ENCODE results near the gene ZNF329.
"Not testable (repeated sequence)": the region's sequence is repeated elsewhere in the genome, so short reads cannot be mapped to it uniquely, and the experiment has no call there.

Gene ZNF329

DNA sequence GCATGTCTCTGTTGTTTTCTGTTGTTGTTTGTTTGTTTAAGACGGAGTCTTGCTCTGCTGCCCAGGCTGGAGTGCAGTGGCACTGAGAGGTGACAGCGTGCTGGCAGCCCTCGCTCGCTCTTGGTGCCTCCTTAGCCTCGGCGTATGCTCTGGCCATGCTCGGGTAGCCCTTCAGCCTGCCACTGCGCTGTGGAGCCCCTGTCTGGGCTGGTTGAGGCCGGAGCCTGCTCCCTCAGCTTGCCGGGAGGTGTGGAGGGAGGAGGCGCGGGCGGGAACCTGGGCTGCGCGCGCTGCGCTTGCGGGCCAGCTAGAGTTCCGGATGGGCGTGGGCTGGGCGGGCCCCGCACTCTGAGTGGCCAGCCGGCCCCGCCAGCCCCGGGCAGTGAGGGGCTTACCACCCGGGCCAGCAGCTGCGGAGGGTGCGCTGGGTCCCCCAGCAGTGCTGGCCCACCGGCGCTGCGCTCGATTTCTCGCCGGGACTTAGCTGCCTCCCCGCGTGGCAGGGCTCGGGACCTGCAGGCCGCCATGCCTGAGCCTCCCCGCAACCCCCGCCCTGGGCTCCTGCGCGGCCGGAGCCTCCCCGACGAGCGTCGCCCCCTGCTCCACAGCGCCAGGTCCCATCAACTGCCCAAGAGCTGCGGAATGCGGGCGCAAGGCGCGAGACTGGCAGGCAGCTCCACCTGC is 6.6 kb upstream of the ZNF329 start:
- Histone ChIP-seq H3K36me3 (ENCODE audit: control insufficient read depth, insufficient read depth, low read length) (no peaks in the 10 kb centered on the region), H3K4me1 (ENCODE audit: control insufficient read depth, insufficient read depth, low read length) (no peaks in the 10 kb centered on the region), H3K4me3 (ENCODE audit: insufficient read depth, low read depth, low read length) (no peak overlapping the region), H3K27me3 (ENCODE audit: control insufficient read depth, insufficient read depth, low read length, poor library complexity, severe bottlenecking) (no peaks in the 10 kb centered on the region), H3K27ac (ENCODE audit: insufficient read depth, low read depth, low read length, poor library complexity, severe bottlenecking) (no peak overlapping the region), H3K9me3 (ENCODE audit: control insufficient read depth, low read length) (peaks cover 2% of the 10 kb centered on the region)
- 91 to 93% methylated on average over 53 of the region's 53 CpGs for WGBS, 2 experiments

DNA sequence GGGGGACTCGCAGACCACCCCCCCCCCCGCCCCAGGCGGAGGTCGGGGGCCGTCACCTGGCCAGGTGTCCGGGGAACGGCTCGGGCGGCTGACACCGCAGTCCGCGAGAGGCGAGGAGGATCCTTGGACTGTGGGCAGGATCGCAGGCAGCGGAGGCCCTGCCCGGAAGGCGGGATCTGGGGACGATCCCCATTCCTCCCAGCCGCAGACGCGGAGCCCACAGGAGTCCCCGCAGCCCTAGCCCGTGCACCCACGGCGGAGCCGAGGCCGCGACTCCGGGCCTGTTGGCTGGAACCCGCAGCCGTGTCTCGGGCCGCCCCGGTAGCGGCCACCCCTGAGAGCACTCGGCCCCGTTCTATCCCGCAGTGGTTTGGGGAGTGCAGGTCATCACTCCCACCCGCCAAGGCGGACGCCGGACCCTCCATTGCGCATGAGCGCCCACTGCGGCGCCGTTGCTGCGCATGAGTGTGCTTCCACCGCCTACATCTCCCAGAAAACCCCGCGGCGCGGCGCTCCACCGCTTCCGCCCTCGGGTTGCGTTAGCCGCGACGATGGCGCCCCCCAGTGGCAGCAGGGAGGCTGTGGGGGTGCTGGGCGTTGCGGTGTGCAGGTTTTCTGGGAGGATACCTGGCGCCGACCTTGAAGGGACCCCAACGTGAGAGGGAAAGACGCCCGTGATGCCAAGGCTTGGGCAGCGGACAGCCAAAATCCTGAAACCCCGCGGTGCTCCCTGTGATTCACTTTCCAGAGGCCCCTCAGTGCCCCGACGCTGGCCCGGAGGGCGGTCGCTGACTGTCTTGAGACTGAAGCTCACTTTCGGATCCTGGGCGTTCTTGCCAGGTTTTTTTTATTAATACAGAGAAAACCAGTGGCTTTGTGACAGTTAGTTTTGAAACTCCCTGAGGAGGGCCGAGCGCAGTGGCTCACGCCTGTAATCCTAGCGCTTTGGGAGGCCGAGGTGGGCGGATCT is 4.4 kb upstream of the ZNF329 start:
- WGBS, 2 experiments: 9% methylated on average over 85 of the region's 85 CpGs
- H3K27me3 ChIP-seq (ENCODE audit: control insufficient read depth, insufficient read depth, low read length, poor library complexity, severe bottlenecking): no peaks in the 10 kb centered on the region
- no peaks in the 10 kb centered on the region for H3K36me3 ChIP-seq (ENCODE audit: control insufficient read depth, insufficient read depth, low read length)

DNA sequence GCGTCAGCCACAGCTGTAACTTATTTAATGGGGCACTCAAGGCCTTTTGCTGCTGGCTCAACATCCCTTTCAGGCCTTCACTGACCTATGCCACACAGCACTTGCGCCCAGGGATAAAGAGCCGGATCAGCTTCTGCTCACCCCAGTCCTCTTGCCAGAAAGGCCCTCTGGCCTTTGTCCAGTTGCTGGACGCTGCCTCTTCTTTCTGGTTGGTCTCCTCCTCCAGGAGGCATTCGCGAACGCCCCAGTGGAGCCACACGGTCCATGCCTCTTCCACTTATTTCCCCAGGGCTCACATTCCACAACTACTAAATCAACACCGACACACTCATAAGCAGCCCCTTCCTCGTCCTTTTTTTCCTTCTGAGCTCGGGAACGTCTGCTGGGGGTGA is 3.7 kb upstream of the ZNF329 start:
- peaks cover 2% of the 10 kb centered on the region for H3K9me3 ChIP-seq (ENCODE audit: control insufficient read depth, low read length)
- no peaks in the 10 kb centered on the region for H3K36me3 ChIP-seq (ENCODE audit: control insufficient read depth, insufficient read depth, low read length)
- peak overlapping the region; percentile 39 for H3K27ac ChIP-seq (ENCODE audit: insufficient read depth, low read depth, low read length, poor library complexity, severe bottlenecking)
- 23 to 25% methylated on average over 12 of the region's 12 CpGs for WGBS, 2 experiments
- H3K4me1 ChIP-seq (ENCODE audit: control insufficient read depth, insufficient read depth, low read length): no peaks in the 10 kb centered on the region
- H3K27me3 ChIP-seq (ENCODE audit: control insufficient read depth, insufficient read depth, low read length, poor library complexity, severe bottlenecking): no peaks in the 10 kb centered on the region
- H3K4me3 ChIP-seq (ENCODE audit: insufficient read depth, low read depth, low read length): peak overlapping the region; percentile 88

More for the DNA sequence above, 4.4 kb upstream of the ZNF329 start:
- Histone ChIP-seq H3K9me3 (ENCODE audit: control insufficient read depth, low read length) (peaks cover 2% of the 10 kb centered on the region), H3K27ac (ENCODE audit: insufficient read depth, low read depth, low read length, poor library complexity, severe bottlenecking) (peak overlapping the region; percentile 39), H3K4me3 (ENCODE audit: insufficient read depth, low read depth, low read length) (peak overlapping the region; percentile 88), H3K4me1 (ENCODE audit: control insufficient read depth, insufficient read depth, low read length) (no peaks in the 10 kb centered on the region)

- 95 to 100% methylated on average over 2 of the region's 2 CpGs for WGBS, 2 experiments
- H3K36me3 ChIP-seq (ENCODE audit: control insufficient read depth, insufficient read depth, low read length): no peaks in the 10 kb centered on the region
- H3K4me3 ChIP-seq (ENCODE audit: insufficient read depth, low read depth, low read length): no peak overlapping the region
- H3K27me3 ChIP-seq (ENCODE audit: control insufficient read depth, insufficient read depth, low read length, poor library complexity, severe bottlenecking): no peaks in the 10 kb centered on the region
- no peak overlapping the region for H3K27ac ChIP-seq (ENCODE audit: insufficient read depth, low read depth, low read length, poor library complexity, severe bottlenecking)
- H3K9me3 ChIP-seq (ENCODE audit: control insufficient read depth, low read length): peaks cover 2% of the 10 kb centered on the region
- H3K4me1 ChIP-seq (ENCODE audit: control insufficient read depth, insufficient read depth, low read length): no peaks in the 10 kb centered on the region
Measured at GRCh38 chr19:58153386-58153785, 2.8 kb upstream of the ZNF329 start.

DNA sequence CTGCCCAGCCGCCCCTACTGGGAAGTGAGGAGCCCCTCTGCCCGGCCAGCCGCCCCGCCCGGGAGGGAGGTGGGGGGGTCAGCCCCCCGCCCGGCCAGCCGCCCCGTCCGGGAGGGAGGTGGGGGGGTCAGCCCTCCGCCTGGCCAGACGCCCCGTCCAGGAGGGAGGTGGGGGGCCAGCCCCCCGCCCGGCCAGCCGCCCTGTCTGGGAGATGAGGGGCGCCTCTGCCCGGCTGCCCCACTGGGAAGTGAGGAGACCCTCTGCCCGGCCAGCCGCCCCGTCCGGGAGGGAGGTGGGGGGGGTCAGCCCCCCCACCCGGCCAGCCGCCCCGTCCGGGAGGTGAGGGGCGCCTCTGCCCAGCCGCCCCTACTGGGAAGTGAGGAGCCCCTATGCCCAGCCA is 3.1 kb downstream of the ZNF329 start:
- H3K36me3 ChIP-seq (ENCODE audit: control insufficient read depth, insufficient read depth, low read length): peaks cover 10% of the 10 kb centered on the region
- not testable (repeated sequence) for H3K27me3 ChIP-seq (ENCODE audit: control insufficient read depth, insufficient read depth, low read length, poor library complexity, severe bottlenecking); H3K4me1 ChIP-seq (ENCODE audit: control insufficient read depth, insufficient read depth, low read length); H3K9me3 ChIP-seq (ENCODE audit: control insufficient read depth, low read length); H3K27ac ChIP-seq (ENCODE audit: insufficient read depth, low read depth, low read length, poor library complexity, severe bottlenecking); H3K4me3 ChIP-seq (ENCODE audit: insufficient read depth, low read depth, low read length)
- WGBS, 2 experiments: 92 to 95% methylated on average over 23 to 28 of the region's 28 CpGs

DNA sequence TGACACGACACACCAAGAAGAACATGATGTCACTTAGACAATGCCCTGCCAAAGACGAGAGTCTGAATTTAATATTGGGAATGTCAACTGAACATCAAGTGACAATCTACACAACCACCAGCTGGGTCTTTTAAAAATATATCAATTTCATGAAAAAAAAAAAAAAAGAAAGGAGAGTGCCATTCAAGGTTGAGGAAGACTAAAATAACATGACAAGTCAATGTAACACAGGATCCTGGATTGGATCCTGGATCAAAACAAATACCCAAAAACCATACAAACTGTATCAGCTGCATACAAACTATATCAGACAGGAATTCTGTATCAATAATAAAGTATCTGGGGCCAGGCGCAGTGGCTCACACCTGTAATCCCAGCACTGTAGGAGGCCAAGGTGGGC is 4.7 kb downstream of the ZNF329 start:
- no peaks in the 10 kb centered on the region for H3K4me1 ChIP-seq (ENCODE audit: control insufficient read depth, insufficient read depth, low read length)
- peaks cover 25% of the 10 kb centered on the region for H3K36me3 ChIP-seq (ENCODE audit: control insufficient read depth, insufficient read depth, low read length)
- no peak overlapping the region for H3K4me3 ChIP-seq (ENCODE audit: insufficient read depth, low read depth, low read length)
- H3K27ac ChIP-seq (ENCODE audit: insufficient read depth, low read depth, low read length, poor library complexity, severe bottlenecking): no peak overlapping the region
- peaks cover under 1% of the 10 kb centered on the region for H3K9me3 ChIP-seq (ENCODE audit: control insufficient read depth, low read length)
- H3K27me3 ChIP-seq (ENCODE audit: control insufficient read depth, insufficient read depth, low read length, poor library complexity, severe bottlenecking): no peaks in the 10 kb centered on the region
- 96 to 97% methylated on average over 2 to 3 of the region's 3 CpGs for WGBS, 2 experiments

DNA sequence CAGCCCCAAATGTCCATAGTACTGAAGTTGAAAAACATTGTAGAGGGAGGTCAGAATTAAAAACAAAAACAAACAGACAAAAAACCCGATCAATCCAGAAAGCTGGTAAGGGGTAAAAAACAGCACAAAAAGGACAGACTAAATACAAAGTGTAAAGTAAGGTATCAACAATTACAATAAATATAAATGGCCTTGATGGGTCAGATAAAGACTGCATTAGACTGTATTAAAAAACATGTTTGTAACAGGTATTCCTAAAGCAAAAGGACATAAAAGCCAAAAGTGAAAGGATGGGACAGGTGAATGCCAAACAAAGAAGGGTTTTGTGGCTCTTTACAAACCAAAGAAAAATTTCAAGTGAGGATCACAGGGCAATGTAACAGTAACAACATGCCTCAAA is 16.3 kb downstream of the ZNF329 start:
- no peak overlapping the region for H3K4me3 ChIP-seq (ENCODE audit: insufficient read depth, low read depth, low read length)
- H3K27me3 ChIP-seq (ENCODE audit: control insufficient read depth, insufficient read depth, low read length, poor library complexity, severe bottlenecking): no peaks in the 10 kb centered on the region
- no peak overlapping the region for H3K27ac ChIP-seq (ENCODE audit: insufficient read depth, low read depth, low read length, poor library complexity, severe bottlenecking)
- no CpG with 5 or more reads among the region's 1 CpG for WGBS, 2 experiments
- peaks cover 71% of the 10 kb centered on the region for H3K36me3 ChIP-seq (ENCODE audit: control insufficient read depth, insufficient read depth, low read length)
- H3K9me3 ChIP-seq (ENCODE audit: control insufficient read depth, low read length): peaks cover 8% of the 10 kb centered on the region
- no peaks in the 10 kb centered on the region for H3K4me1 ChIP-seq (ENCODE audit: control insufficient read depth, insufficient read depth, low read length)

DNA sequence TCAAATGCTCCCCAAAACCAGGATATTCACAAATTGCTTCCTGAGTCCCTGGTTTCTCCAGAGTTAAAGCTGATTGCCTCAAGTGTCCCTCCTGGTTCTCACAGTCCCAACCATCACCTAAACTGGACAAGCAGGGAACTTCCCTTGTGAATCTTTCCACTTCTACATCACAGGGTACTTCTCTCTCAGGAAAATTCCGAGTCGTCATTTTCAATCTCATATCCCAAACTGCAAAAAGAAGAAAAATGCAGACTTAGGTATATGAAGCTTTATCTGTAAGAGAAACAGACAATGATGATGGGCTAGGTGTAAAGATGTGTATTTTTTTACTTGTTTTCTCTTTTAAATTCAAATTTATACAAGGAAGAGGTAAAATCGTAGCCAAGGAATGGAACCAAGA is 21.3 kb downstream of the ZNF329 start:
- WGBS, 2 experiments: 88 to 100% methylated on average over 1 to 3 of the region's 3 CpGs
- Histone ChIP-seq H3K36me3 (ENCODE audit: control insufficient read depth, insufficient read depth, low read length) (peaks cover 63% of the 10 kb centered on the region), H3K4me3 (ENCODE audit: insufficient read depth, low read depth, low read length) (no peak overlapping the region)

DNA sequence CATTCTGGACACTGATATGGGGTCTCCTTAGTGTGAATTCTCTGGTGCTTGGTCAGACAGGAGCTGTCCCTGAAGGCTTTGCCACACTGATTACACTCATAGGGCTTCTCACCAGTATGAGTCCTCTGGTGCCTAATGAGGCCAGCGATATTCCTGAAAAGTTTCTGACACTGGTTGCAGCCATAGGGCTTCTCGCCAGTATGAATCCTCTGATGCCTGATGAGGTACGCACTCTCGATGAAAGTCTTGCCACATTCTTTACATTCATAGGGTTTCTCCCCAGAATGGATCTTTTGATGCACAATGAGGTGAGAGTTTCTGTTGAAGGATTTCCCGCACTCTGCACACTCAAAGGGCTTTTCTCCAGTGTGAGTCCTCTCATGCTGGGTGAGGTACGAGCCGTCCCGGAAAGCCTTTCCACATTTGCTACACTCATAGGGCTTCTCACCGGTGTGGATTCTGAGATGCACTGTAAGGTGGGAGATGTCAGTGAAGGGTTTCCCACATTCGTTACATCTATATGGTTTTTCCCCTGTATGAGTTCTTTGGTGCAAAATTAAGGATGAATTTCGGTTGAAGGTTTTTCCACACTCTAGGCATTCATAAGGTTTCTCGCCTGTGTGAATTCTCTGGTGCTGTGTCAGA is 22.4 kb downstream of the ZNF329 start:
- Histone ChIP-seq H3K27ac (ENCODE audit: insufficient read depth, low read depth, low read length, poor library complexity, severe bottlenecking) (no peak overlapping the region), H3K9me3 (ENCODE audit: control insufficient read depth, low read length) (peaks cover 26% of the 10 kb centered on the region), H3K36me3 (ENCODE audit: control insufficient read depth, insufficient read depth, low read length) (peaks cover 55% of the 10 kb centered on the region), H3K4me3 (ENCODE audit: insufficient read depth, low read depth, low read length) (no peak overlapping the region), H3K4me1 (ENCODE audit: control insufficient read depth, insufficient read depth, low read length) (no peaks in the 10 kb centered on the region), H3K27me3 (ENCODE audit: control insufficient read depth, insufficient read depth, low read length, poor library complexity, severe bottlenecking) (no peaks in the 10 kb centered on the region)
- 96 to 97% methylated on average over 12 of the region's 12 CpGs for WGBS, 2 experiments

More for the DNA sequence above, 21.3 kb downstream of the ZNF329 start:
- Histone ChIP-seq H3K4me1 (ENCODE audit: control insufficient read depth, insufficient read depth, low read length) (no peaks in the 10 kb centered on the region), H3K27ac (ENCODE audit: insufficient read depth, low read depth, low read length, poor library complexity, severe bottlenecking) (no peak overlapping the region), H3K27me3 (ENCODE audit: control insufficient read depth, insufficient read depth, low read length, poor library complexity, severe bottlenecking) (no peaks in the 10 kb centered on the region), H3K9me3 (ENCODE audit: control insufficient read depth, low read length) (peaks cover 26% of the 10 kb centered on the region)

DNA sequence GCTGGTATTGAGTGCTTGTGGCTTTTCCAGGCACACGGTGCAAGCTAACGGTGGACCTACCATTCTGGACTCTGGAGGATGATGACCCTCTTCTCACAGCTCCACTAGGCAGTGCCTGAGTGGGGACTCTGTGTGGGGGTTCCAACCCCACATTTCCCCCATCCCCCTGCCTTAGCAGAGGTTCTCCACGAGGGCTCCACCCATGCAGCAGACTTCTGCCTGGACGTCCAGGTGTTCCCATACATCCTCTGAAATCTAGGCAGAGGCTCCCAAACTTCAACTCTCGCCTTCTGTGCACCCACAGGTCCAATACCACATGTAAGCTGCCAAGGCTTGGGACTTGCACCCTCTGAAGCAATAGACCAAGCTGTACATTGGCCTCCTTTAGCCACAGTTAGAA is 27.2 kb downstream of the ZNF329 start:
- Histone ChIP-seq H3K4me1 (ENCODE audit: control insufficient read depth, insufficient read depth, low read length) (no peaks in the 10 kb centered on the region), H3K9me3 (ENCODE audit: control insufficient read depth, low read length) (peaks cover 20% of the 10 kb centered on the region), H3K4me3 (ENCODE audit: insufficient read depth, low read depth, low read length) (no peak overlapping the region), H3K36me3 (ENCODE audit: control insufficient read depth, insufficient read depth, low read length) (peaks cover 15% of the 10 kb centered on the region), H3K27me3 (ENCODE audit: control insufficient read depth, insufficient read depth, low read length, poor library complexity, severe bottlenecking) (no peaks in the 10 kb centered on the region), H3K27ac (ENCODE audit: insufficient read depth, low read depth, low read length, poor library complexity, severe bottlenecking) (no peak overlapping the region)
- WGBS, 2 experiments: 62 to 64% methylated on average over 5 of the region's 5 CpGs
